GM18867 (cell line): ENCODE results near the gene LTB4R.
A peak's percentile ranks its signal among the peaks of the same experiment; 100 is the strongest.

Experiments used
- ATAC-seq: cut with Tn5 transposase; IDR thresholded peaks from one replicate; pipeline ENCODE4 v1.9.1; 2021; ENCODE audit warnings: mild to moderate bottlenecking, moderate library complexity; ENCODE audit not compliant: unreplicated experiment

The LTB4R gene

DNA sequence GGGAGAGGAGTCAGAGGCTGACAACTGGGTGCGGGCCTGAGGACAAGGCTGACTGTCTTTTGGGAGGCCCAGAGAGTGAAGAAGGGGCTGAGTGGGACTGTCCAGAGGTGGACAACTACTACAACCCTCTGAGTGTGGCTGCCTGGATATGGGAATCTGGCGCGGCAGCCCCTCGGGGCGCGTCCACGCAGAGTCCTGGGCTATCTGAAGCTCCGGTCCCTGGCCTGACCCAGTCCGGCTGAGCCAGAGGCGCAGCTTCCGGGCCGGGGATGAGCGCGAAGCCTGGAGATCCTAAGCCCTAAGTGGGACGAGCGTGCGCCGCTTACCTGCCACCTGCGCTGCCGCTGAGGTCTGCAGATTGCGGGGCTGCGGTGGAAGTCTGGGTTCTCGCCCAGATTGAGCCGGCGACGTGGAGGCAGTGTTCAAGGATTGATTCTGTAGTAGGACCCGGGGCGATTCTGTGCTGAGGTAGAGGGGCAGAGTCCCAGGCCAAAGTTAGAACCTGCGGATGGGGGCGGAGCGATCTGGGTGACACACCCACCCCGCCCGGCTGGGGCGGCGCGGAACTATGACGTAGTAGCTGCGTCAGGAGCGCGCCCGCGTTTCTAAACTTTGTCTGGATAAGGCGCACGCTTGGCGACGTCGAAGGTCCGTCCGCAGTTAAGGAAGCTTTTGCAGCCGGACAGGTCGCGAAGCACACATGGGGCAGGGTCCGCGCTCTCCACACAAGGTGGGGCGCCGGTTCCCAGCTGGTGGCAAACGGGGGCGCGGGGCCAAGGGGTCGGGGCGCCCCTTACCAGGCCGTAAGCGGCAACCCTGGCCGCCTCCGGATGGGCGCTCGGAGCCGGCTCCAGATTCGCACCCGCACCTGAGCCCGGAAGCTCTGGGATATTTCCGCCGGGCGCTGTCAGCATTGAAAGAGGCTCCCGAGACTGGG is 11.8 kb upstream of the LTB4R start, which contains the start of the genes DHRS1 and NOP9:
Gene DHRS1, minus strand, starts transcription at position 526 of the 937 bp plus-strand sequence. CDS start 674 bp downstream, outside the sequence.
Gene NOP9, plus strand, starts transcription at position 596 of the 937 bp plus-strand sequence. Its CDS starts 105 bp downstream, at position 701.
- peak; percentile 75 for ATAC-seq

DNA sequence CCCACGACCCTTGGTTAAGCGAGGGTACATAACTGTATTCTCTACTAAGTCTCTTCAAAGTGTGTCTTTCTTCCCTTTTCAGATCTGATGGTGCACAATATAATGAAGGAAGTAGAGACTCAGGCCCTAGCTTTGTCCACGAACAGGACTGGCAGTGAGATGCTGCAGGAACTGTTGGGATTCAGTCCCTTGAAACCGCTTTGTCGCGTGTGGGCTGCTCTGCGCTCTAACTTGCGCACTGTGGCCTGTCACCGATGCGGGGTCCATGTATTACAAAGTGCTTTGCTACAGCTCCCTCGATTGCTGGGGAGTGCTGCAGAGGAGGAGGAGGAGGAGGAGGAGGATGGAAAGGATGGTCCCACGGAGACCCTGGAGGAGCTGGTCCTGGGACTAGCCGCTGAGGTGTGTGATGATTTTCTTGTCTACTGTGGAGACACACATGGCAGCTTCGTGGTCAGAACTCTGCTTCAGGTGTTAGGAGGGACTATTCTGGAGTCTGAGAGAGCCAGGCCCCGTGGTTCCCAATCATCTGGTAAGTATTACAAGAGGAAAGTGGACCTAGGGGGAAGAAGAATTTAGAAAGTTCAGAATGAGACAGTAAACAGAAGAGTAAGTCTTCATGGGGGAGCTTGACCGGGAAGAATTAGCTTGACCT is 10.8 kb upstream of the LTB4R start:
- ATAC-seq, result no peak

DNA sequence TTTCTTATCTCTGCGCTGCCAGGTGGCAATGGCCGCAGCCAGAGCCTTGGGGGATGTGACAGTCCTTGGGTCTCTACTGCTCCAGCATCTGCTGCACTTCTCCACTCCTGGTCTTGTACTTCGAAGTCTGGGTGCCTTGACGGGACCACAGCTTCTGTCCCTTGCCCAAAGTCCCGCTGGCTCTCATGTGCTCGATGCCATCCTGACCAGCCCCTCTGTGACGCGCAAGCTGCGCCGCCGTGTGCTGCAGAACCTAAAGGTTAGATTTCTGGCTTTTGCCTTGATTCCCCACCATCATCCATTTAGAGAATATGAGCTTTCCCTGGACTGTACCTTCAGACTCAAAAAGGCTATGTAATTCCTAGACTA is 7.3 kb upstream of the LTB4R start:
- no peak for ATAC-seq

DNA sequence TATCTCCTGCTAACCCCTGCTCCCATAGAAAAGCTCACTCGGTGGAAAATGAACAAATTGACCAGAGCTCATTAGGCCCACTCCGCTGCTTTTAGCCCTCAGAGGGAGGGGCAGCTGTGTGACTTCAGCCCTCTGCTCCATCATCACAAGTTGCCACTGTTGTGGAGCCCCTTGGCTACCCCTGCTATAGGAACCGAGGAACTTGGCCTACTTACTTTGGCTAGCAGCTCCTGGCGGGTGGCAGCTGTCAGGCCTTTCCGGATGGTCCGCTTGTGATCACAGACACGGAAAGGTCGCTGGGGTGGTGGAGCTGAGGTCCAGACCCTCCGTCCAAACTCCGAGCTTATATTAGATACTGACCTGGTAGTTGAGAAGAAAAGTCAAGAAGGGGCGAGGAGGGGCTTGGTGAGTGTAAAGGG is 4.1 kb upstream of the LTB4R start:
- ATAC-seq, result no peak

DNA sequence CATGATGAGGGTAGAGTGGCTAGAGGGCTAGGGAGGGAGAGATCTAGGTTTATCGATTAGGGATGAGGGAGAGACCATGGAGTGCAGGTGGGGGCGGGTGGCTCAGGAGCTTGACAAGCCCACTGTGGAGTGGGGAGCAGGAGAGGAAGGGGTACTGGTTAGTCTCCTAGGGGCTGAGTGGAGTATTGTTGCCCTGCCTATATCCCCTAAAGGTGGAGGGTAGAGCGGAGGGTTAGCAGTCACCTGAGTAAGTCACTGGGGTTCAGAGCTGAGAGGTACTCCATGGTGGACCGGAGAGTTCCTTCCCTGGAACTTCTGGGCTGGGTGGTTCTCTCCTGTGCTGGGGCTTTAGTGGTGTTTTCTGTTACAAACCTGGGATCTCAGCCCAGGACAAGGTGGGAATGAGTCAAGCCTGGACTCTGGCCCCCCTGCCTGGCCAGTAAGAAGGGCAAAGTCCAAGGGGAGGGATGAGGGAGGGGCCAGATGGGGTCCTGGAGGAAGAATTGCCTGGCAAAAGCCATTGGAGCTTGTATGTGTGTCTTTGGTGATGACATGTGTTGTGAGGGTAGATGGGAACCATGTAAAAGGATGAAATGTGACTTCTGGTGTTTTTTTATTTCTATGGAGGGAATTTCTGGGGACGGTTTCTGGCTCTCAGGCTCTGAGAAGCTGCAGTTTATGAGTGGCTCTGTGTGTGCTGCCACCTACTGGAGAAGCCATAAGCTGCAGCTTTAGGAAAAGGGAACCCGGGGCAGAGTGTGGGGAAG is 3.5 kb upstream of the LTB4R start, which contains the start of gene CIDEB:
Gene CIDEB, minus strand, starts transcription at position 403 of the 767 bp plus-strand sequence. Its CDS starts 119 bp downstream, at position 284.
- ATAC-seq, result no peak

DNA sequence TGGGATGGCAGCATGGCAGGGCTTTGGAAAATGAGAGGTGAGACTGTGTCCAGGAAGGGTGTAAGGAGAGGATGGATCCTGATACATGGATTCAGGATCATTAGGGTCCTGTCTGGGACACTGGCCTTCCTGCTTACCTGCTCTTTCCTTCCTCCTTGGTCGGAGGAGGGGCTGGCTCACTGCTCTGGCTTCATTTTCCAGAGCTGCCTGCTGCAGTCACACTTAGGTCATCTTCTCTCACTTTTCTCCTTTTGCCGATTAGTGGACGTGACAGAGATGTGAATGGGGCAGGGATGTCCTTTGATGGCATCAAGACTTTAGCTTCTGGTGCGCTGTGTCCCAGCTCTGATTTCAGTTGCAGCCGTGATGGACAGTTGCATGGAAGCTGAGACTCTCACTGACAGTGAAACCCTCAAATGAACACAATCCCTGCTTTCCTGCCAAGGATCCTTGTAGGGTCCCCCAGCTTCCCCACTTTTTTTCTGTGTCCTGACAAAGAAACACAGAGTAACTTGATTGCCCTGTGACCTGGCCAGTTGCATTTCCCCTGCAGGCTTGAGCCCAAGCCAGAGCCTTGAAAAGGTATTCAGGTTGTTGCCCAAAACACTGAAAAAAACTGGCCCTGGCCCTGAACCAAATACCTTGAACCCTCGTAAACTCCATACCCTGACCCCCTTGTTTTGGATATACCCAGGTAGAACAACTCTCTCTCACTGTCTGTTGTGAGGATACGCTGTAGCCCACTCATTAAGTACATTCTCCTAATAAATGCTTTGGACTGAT is 2.8 kb upstream of the LTB4R start:
- no peak for ATAC-seq

DNA sequence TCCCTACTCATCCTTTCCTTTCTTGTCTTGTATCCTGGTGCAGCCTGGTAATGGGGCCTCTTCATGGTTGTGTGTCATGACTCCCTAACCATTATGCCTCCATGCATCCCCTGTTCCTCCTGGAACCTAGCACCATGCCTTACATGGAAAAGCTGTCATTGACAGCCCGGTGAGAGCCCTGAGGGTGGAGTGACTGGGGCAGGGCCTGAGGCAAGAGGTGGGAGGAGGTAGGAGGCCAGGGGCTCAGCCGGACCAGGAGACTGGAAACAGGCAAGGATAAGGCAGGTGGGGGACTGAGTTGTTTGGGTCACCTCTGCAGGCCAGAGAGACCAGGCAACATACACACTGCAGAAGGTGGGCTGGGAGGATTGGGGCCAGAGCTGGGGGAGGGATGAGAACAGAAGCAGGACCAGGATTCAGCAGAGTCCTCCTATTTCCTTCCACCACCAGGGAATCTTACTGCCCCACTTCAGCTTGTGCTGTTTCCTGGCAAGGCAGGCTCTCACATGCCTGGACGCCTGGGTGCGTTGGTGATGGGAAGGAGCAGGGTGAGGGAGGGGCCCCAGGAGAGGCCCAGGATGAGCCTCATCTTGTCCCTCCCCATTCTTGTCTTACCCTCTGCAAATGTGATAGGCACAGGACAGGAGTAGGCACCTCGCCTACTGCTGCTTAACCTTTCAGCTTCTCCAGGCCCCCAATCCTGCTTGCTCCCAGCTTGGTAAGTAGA is 1.6 kb upstream of the LTB4R start, which contains the start of gene LTB4R2:
Gene LTB4R2, plus strand, starts transcription at position 603 of the 727 bp plus-strand sequence. CDS start 525 bp downstream, outside the sequence.
- ATAC-seq, result no peak

DNA sequence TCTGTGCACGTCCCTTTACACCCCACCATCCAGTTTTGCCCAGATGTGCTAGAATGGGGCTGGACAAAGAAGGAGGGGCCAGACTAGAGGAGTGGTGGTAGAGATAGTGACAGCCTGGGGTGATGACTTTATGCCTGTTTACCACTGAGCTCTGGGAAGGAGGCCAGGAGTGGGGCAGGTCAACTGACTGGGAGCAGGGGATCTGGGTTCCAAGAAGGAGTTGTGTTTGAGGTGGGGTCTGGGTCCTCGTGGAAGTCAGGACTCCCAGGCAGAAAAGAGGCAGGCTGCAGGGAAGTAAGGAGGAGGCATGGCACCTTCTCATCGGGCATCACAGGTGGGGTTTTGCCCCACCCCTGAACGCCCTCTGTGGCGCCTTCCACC is 1.0 kb upstream of the LTB4R start:
- no peak for ATAC-seq

DNA sequence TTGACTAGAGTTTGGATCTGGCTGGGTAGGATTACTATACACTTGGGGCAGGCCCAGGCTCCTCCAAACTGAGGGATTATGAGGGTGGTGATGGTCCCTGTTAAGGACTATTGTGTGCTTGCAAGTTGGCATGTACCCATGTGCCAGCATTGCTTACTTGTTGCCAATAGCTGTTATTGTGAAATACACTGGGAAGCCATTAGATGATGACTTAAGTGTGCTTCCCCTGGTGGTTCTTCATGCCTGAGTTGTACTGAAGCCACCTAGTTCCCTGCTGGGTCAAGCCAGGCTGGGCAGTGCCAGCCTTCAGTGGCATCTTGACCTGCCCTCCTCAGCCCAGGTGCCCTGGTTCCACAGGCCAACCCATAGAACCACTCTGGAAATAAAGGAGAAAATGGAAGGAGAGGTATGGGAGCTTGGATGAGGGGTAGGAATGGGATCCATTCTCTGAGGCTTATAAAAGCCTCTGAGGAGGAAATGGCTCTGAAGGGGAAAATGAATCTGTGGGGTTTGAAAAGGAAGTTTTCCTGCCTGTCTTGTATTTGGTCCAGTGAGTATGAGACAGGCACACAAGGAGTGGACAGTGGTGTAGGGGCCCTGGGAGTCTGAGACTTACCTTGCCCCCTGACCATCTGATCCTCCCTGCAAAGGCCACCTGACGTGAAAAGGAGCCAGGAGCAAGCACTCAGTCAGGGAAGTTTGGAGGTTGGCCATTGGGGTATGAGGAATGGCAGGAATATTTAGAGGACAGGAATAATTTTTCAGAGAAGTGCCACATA is 724 bp downstream of the LTB4R start:
- no peak for ATAC-seq

DNA sequence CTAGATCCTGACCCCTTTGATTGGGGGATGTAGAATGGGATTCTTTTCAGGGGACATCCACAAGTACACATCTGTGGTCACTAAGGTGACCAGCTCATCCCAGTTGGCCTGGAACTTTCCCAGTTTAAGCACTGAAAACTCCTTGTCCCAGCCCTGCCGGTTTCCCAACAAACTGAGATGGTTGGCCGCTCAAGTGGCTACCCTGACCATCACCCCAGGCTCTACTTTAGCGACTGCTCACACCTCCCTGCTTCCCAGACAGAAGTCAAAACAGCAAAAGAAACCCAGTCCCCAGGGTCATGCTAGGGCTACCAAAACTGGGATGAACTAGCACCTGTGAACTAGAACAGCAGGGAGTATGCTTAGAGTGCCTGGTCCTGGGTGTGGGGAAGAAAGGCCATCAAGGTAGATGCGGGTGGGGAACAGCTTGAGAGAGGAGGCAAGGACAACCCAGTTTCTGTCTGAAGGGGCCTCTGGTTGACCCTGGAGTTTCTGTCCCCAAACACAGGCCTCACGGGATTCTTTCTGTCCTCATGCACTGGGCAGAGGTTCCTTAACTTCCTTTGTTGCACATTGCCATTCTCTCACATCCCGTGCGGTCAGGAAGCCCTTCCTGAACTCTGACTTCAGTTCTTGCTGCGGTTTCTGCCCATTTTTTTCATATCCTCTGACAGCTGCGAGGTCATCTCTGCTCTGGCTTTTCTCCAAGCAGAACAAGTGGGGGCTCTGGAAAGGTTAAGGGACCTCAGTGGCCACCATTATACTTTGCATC is 1.6 kb downstream of the LTB4R start:
- ATAC-seq, result no peak

DNA sequence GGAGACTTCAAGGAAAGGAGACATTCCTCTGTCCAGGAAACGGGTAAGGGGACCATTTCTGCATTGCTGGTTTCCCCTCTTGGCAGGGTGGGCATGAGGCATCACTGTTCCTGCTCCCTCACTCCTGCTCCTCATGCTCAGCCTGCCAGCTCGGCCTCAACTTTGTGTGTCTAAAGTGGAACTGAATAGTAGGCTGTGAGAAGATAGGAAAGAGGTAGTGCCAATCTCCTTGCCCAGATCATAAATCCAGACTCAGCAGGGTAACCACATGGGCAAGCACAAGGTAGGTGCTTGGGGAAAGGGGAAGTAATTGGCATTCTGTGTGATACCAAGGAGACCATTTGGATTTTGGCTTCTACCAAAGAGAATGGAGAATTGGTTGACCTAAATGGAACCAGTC is 2.6 kb downstream of the LTB4R start:
- ATAC-seq, result no peak

DNA sequence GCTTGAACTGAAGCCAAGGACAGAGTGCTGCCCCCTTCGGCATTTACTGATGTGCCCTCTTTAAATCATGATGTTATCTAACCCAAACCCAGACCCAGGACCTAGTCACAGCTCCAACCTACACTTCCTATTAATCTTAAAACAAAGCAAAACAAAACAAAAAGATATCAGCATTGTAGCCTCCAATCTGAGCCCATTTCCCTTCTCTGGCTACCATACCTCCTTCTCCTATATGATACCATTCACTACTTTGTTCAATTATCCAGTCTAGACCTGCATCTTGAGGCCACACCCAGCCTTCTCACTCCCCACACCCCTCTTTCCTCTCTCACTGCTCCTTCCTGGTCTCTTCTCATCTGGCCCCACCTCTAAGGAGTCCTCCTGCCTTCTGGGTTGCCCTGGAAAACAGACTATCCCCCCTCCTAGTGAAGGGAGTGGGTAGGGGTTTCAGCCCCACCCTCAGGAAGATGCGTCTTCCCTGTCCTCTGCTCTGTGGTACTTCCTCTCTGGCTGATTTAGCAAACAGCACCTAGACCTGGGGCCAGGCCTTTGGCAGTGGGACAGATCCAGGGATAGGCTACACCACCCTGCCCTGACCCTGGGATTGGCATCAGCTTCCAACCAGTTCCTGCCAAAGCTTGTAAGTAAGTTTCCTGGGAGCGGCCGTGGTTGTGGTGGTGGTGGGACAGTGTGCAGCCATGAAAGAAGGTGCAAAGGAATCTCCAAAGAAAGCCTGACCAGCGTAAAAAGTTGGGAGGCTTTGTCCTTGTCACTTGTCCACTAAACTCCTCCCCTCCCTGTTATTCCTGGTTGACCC is 3.3 kb downstream of the LTB4R start:
- ATAC-seq, result no peak

DNA sequence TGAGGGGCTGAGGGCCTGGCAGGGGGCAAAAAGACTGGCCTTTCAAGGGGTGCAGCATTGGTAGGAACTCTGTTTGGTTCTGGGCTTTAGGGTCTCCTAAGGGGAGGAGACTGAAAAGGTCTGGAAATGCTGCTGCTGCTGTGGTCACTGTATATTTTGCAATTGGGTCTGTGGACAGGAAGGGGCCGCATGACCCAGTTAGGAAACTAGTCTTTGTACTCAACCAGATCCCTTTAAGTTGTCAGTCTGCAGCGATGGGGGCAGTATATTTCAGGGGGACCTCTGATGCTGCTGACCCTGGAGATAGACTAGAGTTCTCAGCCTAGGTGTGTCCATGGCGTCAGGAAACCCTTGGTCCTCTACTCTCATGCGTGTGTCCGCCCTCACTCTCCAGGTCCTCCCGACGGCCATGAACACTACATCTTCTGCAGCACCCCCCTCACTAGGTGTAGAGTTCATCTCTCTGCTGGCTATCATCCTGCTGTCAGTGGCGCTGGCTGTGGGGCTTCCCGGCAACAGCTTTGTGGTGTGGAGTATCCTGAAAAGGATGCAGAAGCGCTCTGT is 4.0 kb downstream of the LTB4R start:
- ATAC-seq, result no peak

DNA sequence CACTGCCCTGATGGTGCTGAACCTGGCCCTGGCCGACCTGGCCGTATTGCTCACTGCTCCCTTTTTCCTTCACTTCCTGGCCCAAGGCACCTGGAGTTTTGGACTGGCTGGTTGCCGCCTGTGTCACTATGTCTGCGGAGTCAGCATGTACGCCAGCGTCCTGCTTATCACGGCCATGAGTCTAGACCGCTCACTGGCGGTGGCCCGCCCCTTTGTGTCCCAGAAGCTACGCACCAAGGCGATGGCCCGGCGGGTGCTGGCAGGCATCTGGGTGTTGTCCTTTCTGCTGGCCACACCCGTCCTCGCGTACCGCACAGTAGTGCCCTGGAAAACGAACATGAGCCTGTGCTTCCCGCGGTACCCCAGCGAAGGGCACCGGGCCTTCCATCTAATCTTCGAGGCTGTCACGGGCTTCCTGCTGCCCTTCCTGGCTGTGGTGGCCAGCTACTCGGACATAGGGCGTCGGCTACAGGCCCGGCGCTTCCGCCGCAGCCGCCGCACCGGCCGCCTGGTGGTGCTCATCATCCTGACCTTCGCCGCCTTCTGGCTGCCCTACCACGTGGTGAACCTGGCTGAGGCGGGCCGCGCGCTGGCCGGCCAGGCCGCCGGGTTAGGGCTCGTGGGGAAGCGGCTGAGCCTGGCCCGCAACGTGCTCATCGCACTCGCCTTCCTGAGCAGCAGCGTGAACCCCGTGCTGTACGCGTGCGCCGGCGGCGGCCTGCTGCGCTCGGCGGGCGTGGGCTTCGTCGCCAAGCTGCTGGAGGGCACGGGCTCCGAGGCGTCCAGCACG is 4.7 kb downstream of the LTB4R start:
- no peak for ATAC-seq

DNA sequence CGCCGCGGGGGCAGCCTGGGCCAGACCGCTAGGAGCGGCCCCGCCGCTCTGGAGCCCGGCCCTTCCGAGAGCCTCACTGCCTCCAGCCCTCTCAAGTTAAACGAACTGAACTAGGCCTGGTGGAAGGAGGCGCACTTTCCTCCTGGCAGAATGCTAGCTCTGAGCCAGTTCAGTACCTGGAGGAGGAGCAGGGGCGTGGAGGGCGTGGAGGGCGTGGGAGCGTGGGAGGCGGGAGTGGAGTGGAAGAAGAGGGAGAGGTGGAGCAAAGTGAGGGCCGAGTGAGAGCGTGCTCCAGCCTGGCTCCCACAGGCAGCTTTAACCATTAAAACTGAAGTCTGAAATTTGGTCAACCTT is 5.3 kb downstream of the LTB4R start:
- ATAC-seq, result no peak
